GM12878 (cell line): ENCODE results near the gene CNTN4. TPM values are rescaled to one million over a fixed set of nuclear protein-coding genes. Genes with fewer than 3 reads are reported as not detected.

Experiments
- ATAC-seq: fragments of 200-7000 bp; cut with Tn5 transposase; 3 replicates; pipeline ENCODE4 v1.9.1; 2020; ENCODE audit warnings: mild to moderate bottlenecking, moderate library complexity
- BruUV-seq: library from RNA; stranded (reverse); fragments of 400-500 nt; replicated peaks from 2 replicates; lab custom pipeline; 2021; lab: Mats Ljungman, UMichigan
- CTCF ChIA-PET: fragments of 300-600 bp; sonication (Branson Sonifier 250); formaldehyde crosslinking; extraction: SDS; loops from one replicate; lab custom pipeline; 2021; ENCODE audit warnings: inconsistent platforms; lab: Yijun Ruan, JAX
- POLR2A ChIA-PET: fragments of 350-600 bp; formaldehyde crosslinking; extraction: SDS; loops from one replicate; lab custom pipeline; 2021; ENCODE audit warnings: inconsistent platforms; lab: Charles Lee
- RAD21 ChIA-PET: fragments of 300-600 bp; sonication (Branson Sonifier 250); formaldehyde crosslinking; loops from one replicate; lab custom pipeline; 2023; ENCODE audit warnings: antibody characterized with exemption; ENCODE audit not compliant: unreplicated experiment; lab: Charles Lee
- SMC1A ChIA-PET: fragments of 300-600 bp; sonication (Branson Sonifier 250); formaldehyde crosslinking; loops from one replicate; lab custom pipeline; 2023; ENCODE audit not compliant: unreplicated experiment, uncharacterized antibody; lab: Charles Lee
- DNase-seq: peaks from one replicate; pipeline ENCODE4 v3.0.0-alpha.2; 2011; ENCODE audit warnings: low read depth, low spot score
- FAIRE-seq: peaks from 3 replicates; lab custom pipeline; 2011; peaks lifted over from hg19 to GRCh38; lab: Jason Lieb, UNC
- H2AFZ ChIP-seq: 2 replicates; pipeline ENCODE4 v1.6.0; 2011; ENCODE audit warnings: low read depth, low read length, control low read depth; ENCODE audit not compliant: control insufficient read depth
- H3K27ac ChIP-seq: 2 replicates; pipeline ENCODE4 v1.5.1; 2011; ENCODE audit warnings: control low read depth; ENCODE audit not compliant: control insufficient read depth, insufficient read depth
- H3K27me3 ChIP-seq, 2 experiments: replicated peaks in 1 of 2; 2 replicates each; pipeline versions ENCODE4 v1.6.0 to v1.6.1; 2011; ENCODE audit warnings: low read length in 1 of 2; ENCODE audit not compliant: control insufficient read depth in 2 of 2, insufficient read depth in 2 of 2
- H3K36me3 ChIP-seq, 2 experiments: 2 replicates each; pipeline ENCODE4 v1.5.1; 2011; ENCODE audit warnings: low read length in 1 of 2; ENCODE audit not compliant: control insufficient read depth in 2 of 2, insufficient read depth in 2 of 2
- H3K4me1 ChIP-seq: 2 replicates; pipeline ENCODE4 v1.6.1; 2011; ENCODE audit warnings: mild to moderate bottlenecking, low read length, moderate library complexity, mixed read lengths; ENCODE audit not compliant: control insufficient read depth, insufficient read depth
- H3K4me2 ChIP-seq: 2 replicates; pipeline ENCODE4 v1.6.0; 2011; ENCODE audit warnings: control low read depth; ENCODE audit not compliant: control insufficient read depth, insufficient read depth
- H3K4me3 ChIP-seq: fragments of 200-600 bp; sonication (generic); 2 replicates; pipeline ENCODE4 v1.5.1; 2016
- H3K79me2 ChIP-seq: 2 replicates; pipeline ENCODE4 v1.6.0; 2011; ENCODE audit warnings: low read length; ENCODE audit not compliant: control insufficient read depth, insufficient read depth
- H3K9ac ChIP-seq: 2 replicates; pipeline ENCODE4 v1.8.0; 2011; ENCODE audit warnings: low read length, control low read depth, mixed read lengths; ENCODE audit not compliant: control insufficient read depth, insufficient read depth
- H3K9me3 ChIP-seq: replicated peaks from 3 replicates; pipeline ENCODE4 v1.5.1; 2011; ENCODE audit warnings: mild to moderate bottlenecking, low read length; ENCODE audit not compliant: control insufficient read depth, insufficient read depth
- H4K20me1 ChIP-seq: 2 replicates; pipeline ENCODE4 v1.6.0; 2011; ENCODE audit not compliant: control insufficient read depth, insufficient read depth
- CBX5 ChIP-seq: sonication (generic); IDR thresholded peaks from 2 replicates; pipeline ENCODE4 v1.6.1; 2016; ENCODE audit warnings: low read depth, moderate library complexity, mild to moderate bottlenecking, inconsistent platforms
- KLF5 ChIP-seq: fragments of 450-650 bp; IDR thresholded peaks from 2 replicates; pipeline ENCODE4 v1.6.1; 2014; ENCODE audit warnings: mild to moderate bottlenecking; ENCODE audit not compliant: partially characterized antibody
- NFIC ChIP-seq: IDR thresholded peaks from 2 replicates; pipeline ENCODE4 v1.6.1; 2012; ENCODE audit warnings: low read depth, mild to moderate bottlenecking, inconsistent platforms, low read length, moderate library complexity
- SMAD5 ChIP-seq: IDR thresholded peaks from 2 replicates; pipeline ENCODE4 v1.6.1; 2016; ENCODE audit warnings: antibody characterized with exemption, low read depth
- SMARCA5 ChIP-seq: fragments of 450-650 bp; IDR thresholded peaks from 2 replicates; pipeline ENCODE4 v1.6.1; 2017; ENCODE audit warnings: mild to moderate bottlenecking
- ZNF622 ChIP-seq: fragments of 450-650 bp; IDR thresholded peaks from 2 replicates; pipeline ENCODE4 v1.6.1; 2017; ENCODE audit warnings: mild to moderate bottlenecking, inconsistent platforms
- ZSCAN29 ChIP-seq: fragments of 450-650 bp; IDR thresholded peaks from 2 replicates; pipeline ENCODE4 v1.6.1; 2017; ENCODE audit warnings: mild to moderate bottlenecking, moderate library complexity
- WGBS: methylation state at CpG from one replicate; pipeline ENCODE4 v1.1.6; 2016; ENCODE audit warnings: low lambda C conversion rate; ENCODE audit not compliant: insufficient replicate concordance, insufficient coverage; ENCODE audit errors: missing lambda C conversion rate; 5-methylcytosine and 5-hydroxymethylcytosine counted together
- in situ Hi-C: fragments of 300-500 bp; cut with MboI; formaldehyde crosslinking; loops from 9 replicates; pipeline ENCODE4 v1.14.3; 2018; ENCODE audit warnings: mixed read lengths
- intact Hi-C: fragments of 100-400 bp; cut with micrococcal nuclease; formaldehyde crosslinking; loops from one replicate; pipeline ENCODE4 v1.14.2; 2022; ENCODE audit not compliant: unreplicated experiment
- polyA plus RNA-seq, 11 experiments: library from polyadenylated mRNA; depleted of rRNA in 4 of 11; unstranded in 6 of 11; stranded (reverse) in 5 of 11; fragments of >200 nt; fragmentation: Nextera tagmentation in 4 of 11; fragmentation: Illumina TruSeq in 1 of 11; extraction: Ambion mirVana in 4 of 11; extraction: Trizol in 1 of 11; gene quantifications; 1 replicate in 1 of 11; 2 replicates in 10 of 11; pipeline versions ENCODE4 v1.2.1 to v1.2.3, GENCODE V29; 2011 to 2016; ENCODE audit warnings: inconsistent platforms in 2 of 11, missing spikeins in 2 of 11, low read depth in 1 of 11
- total RNA-seq, 4 experiments: library from RNA; depleted of rRNA in 3 of 4; stranded (reverse); fragments of >200 nt in 3 of 4; fragmentation: Illumina TruSeq in 1 of 4; extraction: Trizol in 1 of 4; gene quantifications; 2 replicates each; pipeline versions ENCODE4 v1.2.1 to v1.2.3, GENCODE V29; 2013 to 2021
- TF ChIP-seq, protein P1 (sequence below): IDR thresholded peaks from 2 replicates; pipeline ENCODE4 v1.6.1; 2011; ENCODE audit warnings: borderline replicate concordance, low read depth, mild to moderate bottlenecking, moderate library complexity, mixed read lengths, low read length; ENCODE audit not compliant: insufficient read depth; ENCODE audit errors: extremely low read length
- TF ChIP-seq, protein P2 (sequence below): fragments of 450-650 bp; IDR thresholded peaks from 2 replicates; pipeline ENCODE4 v1.6.1; 2014; ENCODE audit warnings: mild to moderate bottlenecking
- TF ChIP-seq, protein P3 (sequence below): fragments of 450-650 bp; formaldehyde crosslinking; IDR thresholded peaks from 2 replicates; pipeline ENCODE4 v1.4.0; 2020; ENCODE audit warnings: mild to moderate bottlenecking, moderate library complexity
- TF ChIP-seq, protein P4 (sequence below): fragments of 450-650 bp; formaldehyde crosslinking; IDR thresholded peaks from 2 replicates; pipeline ENCODE4 v1.4.0; 2022; ENCODE audit warnings: mild to moderate bottlenecking, moderate library complexity
- TF ChIP-seq, protein P5 (sequence below): IDR thresholded peaks from 2 replicates; pipeline ENCODE4 v1.6.1; 2012; ENCODE audit warnings: mild to moderate bottlenecking, low read depth, low read length

Gene CNTN4
- total and polyA plus RNA-seq, 10 of the 15 experiments (the other 5 are each of a cell fraction or from before 2014, with no cell fraction given) = 0.05 to 0.43 (median 0.15) TPM; not detected in 1

GRCh38 chr3:2141482-2141881 lies 42.8 kb downstream of the CNTN4 start:
- DNase-seq (no peak), FAIRE-seq (no peak), ATAC-seq (peak; percentile 30; the same call in 2 of the 3 replicates)
- no peaks in the 10 kb centered on the region for H3K27me3 ChIP-seq
- H3K4me2 ChIP-seq = no peak overlapping the region
- no peak overlapping the region for H3K9ac ChIP-seq
- no peaks in the 10 kb centered on the region for H3K79me2 ChIP-seq
- BruUV-seq = no TSS peak
- no peak overlapping the region for H3K27ac ChIP-seq
- H2AFZ ChIP-seq = no peak overlapping the region
- no peaks in the 10 kb centered on the region for H3K4me1 ChIP-seq
- RAD21 ChIA-PET = no interaction called here
- POLR2A ChIA-PET = no interaction called here
- in situ Hi-C loops (no loop called here), intact Hi-C loops (no loop called here)
- SMC1A ChIA-PET = interaction anchor here (0.7 to 1.3 kb wide), 2 partner anchors 22 to 1298 kb away, joined by 3 read pairs; no protein-coding TSS in a partner anchor
- 0% methylated on average over 1 of the region's 1 CpG for WGBS
- no peaks in the 10 kb centered on the region for H3K9me3 ChIP-seq
- CTCF ChIA-PET = interaction anchor here (2.6 kb wide), 1 partner anchor 17 kb away, joined by 5 read pairs; no protein-coding TSS in a partner anchor
- H3K4me3 ChIP-seq = no peak overlapping the region
- H3K36me3 ChIP-seq = no peaks in the 10 kb centered on the region
- no peaks in the 10 kb centered on the region for H4K20me1 ChIP-seq
- TF ChIP-seq, protein P1, sequence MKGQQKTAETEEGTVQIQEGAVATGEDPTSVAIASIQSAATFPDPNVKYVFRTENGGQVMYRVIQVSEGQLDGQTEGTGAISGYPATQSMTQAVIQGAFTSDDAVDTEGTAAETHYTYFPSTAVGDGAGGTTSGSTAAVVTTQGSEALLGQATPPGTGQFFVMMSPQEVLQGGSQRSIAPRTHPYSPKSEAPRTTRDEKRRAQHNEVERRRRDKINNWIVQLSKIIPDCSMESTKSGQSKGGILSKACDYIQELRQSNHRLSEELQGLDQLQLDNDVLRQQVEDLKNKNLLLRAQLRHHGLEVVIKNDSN = no peak
- no peak for TF ChIP-seq SMAD5
- TF ChIP-seq, protein P2, sequence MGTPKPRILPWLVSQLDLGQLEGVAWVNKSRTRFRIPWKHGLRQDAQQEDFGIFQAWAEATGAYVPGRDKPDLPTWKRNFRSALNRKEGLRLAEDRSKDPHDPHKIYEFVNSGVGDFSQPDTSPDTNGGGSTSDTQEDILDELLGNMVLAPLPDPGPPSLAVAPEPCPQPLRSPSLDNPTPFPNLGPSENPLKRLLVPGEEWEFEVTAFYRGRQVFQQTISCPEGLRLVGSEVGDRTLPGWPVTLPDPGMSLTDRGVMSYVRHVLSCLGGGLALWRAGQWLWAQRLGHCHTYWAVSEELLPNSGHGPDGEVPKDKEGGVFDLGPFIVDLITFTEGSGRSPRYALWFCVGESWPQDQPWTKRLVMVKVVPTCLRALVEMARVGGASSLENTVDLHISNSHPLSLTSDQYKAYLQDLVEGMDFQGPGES = no peak
- TF ChIP-seq, protein P3, sequence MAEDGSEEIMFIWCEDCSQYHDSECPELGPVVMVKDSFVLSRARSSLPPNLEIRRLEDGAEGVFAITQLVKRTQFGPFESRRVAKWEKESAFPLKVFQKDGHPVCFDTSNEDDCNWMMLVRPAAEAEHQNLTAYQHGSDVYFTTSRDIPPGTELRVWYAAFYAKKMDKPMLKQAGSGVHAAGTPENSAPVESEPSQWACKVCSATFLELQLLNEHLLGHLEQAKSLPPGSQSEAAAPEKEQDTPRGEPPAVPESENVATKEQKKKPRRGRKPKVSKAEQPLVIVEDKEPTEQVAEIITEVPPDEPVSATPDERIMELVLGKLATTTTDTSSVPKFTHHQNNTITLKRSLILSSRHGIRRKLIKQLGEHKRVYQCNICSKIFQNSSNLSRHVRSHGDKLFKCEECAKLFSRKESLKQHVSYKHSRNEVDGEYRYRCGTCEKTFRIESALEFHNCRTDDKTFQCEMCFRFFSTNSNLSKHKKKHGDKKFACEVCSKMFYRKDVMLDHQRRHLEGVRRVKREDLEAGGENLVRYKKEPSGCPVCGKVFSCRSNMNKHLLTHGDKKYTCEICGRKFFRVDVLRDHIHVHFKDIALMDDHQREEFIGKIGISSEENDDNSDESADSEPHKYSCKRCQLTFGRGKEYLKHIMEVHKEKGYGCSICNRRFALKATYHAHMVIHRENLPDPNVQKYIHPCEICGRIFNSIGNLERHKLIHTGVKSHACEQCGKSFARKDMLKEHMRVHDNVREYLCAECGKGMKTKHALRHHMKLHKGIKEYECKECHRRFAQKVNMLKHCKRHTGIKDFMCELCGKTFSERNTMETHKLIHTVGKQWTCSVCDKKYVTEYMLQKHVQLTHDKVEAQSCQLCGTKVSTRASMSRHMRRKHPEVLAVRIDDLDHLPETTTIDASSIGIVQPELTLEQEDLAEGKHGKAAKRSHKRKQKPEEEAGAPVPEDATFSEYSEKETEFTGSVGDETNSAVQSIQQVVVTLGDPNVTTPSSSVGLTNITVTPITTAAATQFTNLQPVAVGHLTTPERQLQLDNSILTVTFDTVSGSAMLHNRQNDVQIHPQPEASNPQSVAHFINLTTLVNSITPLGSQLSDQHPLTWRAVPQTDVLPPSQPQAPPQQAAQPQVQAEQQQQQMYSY (CRISPR knock-in tag) = no peak
- TF ChIP-seq SMARCA5 = no peak
- TF ChIP-seq, protein P4, sequence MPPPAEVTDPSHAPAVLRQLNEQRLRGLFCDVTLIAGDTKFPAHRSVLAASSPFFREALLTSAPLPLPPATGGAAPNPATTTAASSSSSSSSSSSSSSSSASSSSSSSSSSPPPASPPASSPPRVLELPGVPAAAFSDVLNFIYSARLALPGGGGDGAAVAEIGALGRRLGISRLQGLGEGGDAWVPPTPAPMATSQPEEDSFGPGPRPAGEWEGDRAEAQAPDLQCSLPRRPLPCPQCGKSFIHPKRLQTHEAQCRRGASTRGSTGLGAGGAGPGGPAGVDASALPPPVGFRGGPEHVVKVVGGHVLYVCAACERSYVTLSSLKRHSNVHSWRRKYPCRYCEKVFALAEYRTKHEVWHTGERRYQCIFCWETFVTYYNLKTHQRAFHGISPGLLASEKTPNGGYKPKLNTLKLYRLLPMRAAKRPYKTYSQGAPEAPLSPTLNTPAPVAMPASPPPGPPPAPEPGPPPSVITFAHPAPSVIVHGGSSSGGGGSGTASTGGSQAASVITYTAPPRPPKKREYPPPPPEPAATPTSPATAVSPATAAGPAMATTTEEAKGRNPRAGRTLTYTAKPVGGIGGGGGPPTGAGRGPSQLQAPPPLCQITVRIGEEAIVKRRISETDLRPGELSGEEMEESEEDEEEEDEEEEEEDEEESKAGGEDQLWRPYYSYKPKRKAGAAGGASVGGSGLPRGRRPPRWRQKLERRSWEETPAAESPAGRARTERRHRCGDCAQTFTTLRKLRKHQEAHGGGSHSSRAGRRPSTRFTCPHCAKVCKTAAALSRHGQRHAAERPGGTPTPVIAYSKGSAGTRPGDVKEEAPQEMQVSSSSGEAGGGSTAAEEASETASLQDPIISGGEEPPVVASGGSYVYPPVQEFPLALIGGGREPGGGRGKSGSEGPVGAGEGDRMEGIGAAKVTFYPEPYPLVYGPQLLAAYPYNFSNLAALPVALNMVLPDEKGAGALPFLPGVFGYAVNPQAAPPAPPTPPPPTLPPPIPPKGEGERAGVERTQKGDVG (CRISPR knock-in tag) = no peak
- no peak for TF ChIP-seq ZNF622
- no peak for TF ChIP-seq CBX5
- no peak for TF ChIP-seq NFIC
- TF ChIP-seq, protein P5, sequence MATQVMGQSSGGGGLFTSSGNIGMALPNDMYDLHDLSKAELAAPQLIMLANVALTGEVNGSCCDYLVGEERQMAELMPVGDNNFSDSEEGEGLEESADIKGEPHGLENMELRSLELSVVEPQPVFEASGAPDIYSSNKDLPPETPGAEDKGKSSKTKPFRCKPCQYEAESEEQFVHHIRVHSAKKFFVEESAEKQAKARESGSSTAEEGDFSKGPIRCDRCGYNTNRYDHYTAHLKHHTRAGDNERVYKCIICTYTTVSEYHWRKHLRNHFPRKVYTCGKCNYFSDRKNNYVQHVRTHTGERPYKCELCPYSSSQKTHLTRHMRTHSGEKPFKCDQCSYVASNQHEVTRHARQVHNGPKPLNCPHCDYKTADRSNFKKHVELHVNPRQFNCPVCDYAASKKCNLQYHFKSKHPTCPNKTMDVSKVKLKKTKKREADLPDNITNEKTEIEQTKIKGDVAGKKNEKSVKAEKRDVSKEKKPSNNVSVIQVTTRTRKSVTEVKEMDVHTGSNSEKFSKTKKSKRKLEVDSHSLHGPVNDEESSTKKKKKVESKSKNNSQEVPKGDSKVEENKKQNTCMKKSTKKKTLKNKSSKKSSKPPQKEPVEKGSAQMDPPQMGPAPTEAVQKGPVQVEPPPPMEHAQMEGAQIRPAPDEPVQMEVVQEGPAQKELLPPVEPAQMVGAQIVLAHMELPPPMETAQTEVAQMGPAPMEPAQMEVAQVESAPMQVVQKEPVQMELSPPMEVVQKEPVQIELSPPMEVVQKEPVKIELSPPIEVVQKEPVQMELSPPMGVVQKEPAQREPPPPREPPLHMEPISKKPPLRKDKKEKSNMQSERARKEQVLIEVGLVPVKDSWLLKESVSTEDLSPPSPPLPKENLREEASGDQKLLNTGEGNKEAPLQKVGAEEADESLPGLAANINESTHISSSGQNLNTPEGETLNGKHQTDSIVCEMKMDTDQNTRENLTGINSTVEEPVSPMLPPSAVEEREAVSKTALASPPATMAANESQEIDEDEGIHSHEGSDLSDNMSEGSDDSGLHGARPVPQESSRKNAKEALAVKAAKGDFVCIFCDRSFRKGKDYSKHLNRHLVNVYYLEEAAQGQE = no peak
- no peak for TF ChIP-seq KLF5
- no peak for TF ChIP-seq ZSCAN29
